H9 (cell line): ENCODE measurements around the gene FANCC. TPM values are rescaled to one million over a fixed set of nuclear protein-coding genes. Genes with fewer than 3 reads are reported as not detected.

Experiments used
- DNase-seq: peaks from one replicate; pipeline ENCODE4 v3.0.0-alpha.2; 2017
- H2AFZ ChIP-seq: one replicate; pipeline ENCODE4 v1.6.1; 2013; ENCODE audit warnings: mild to moderate bottlenecking, low read length, control low read depth, moderate library complexity
- H2AK5ac ChIP-seq: 2 replicates; pipeline ENCODE4 v1.6.1; 2013; ENCODE audit warnings: low read length, control low read depth, mixed read lengths; ENCODE audit not compliant: insufficient read length
- H2BK120ac ChIP-seq: one replicate; pipeline ENCODE4 v1.6.1; 2013; ENCODE audit warnings: low read depth, mild to moderate bottlenecking, low read length, control low read depth, inconsistent platforms; ENCODE audit not compliant: poor library complexity, severe bottlenecking
- H2BK12ac ChIP-seq: 2 replicates; pipeline ENCODE4 v1.6.1; 2013; ENCODE audit warnings: low read length, control low read depth, mixed read lengths, low read depth; ENCODE audit not compliant: insufficient read length
- H2BK15ac ChIP-seq: 2 replicates; pipeline ENCODE4 v1.6.1; 2013; ENCODE audit warnings: low read depth, low read length, control low read depth
- H2BK20ac ChIP-seq: one replicate; pipeline ENCODE4 v1.6.1; 2013; ENCODE audit warnings: low read depth, mild to moderate bottlenecking, low read length, control low read depth, inconsistent platforms; ENCODE audit not compliant: poor library complexity, severe bottlenecking
- H2BK5ac ChIP-seq: 2 replicates; pipeline ENCODE4 v1.6.1; 2013; ENCODE audit warnings: low read length, control low read depth, mixed read lengths; ENCODE audit not compliant: insufficient read length
- H3K14ac ChIP-seq: 2 replicates; pipeline ENCODE4 v1.6.1; 2013; ENCODE audit warnings: low read length, control low read depth; ENCODE audit not compliant: insufficient read depth
- H3K18ac ChIP-seq: 2 replicates; pipeline ENCODE4 v1.6.1; 2013; ENCODE audit warnings: low read depth, mild to moderate bottlenecking, mixed read lengths, low read length, control low read depth; ENCODE audit not compliant: insufficient read length
- H3K23ac ChIP-seq: 2 replicates; pipeline ENCODE4 v1.6.1; 2013; ENCODE audit warnings: low read length, control low read depth, mixed read lengths, low read depth; ENCODE audit not compliant: insufficient read length
- H3K23me2 ChIP-seq: 2 replicates; pipeline ENCODE4 v1.6.1; 2013; ENCODE audit warnings: low read depth, mild to moderate bottlenecking, mixed read lengths, low read length, control low read depth; ENCODE audit not compliant: insufficient read length, poor library complexity, severe bottlenecking
- H3K27ac ChIP-seq: 2 replicates; pipeline ENCODE4 v1.5.1; 2013; ENCODE audit warnings: low read length, control low read depth, mixed read lengths, low read depth; ENCODE audit not compliant: insufficient read length
- H3K27me3 ChIP-seq: 2 replicates; pipeline ENCODE4 v1.6.1; 2013; ENCODE audit warnings: low read length, control low read depth, inconsistent platforms; ENCODE audit not compliant: insufficient read depth
- H3K4ac ChIP-seq: 2 replicates; pipeline ENCODE4 v1.6.1; 2013; ENCODE audit warnings: low read depth, mild to moderate bottlenecking, control low read depth, inconsistent platforms, low read length, moderate library complexity
- H3K4me1 ChIP-seq: 2 replicates; pipeline ENCODE4 v1.6.1; 2013; ENCODE audit warnings: low read length, control low read depth, inconsistent platforms; ENCODE audit not compliant: insufficient read depth
- H3K4me2 ChIP-seq: 2 replicates; pipeline ENCODE4 v1.6.1; 2013; ENCODE audit warnings: low read length, control low read depth, mixed read lengths; ENCODE audit not compliant: insufficient read length, insufficient read depth
- H3K56ac ChIP-seq: 2 replicates; pipeline ENCODE4 v1.6.1; 2013; ENCODE audit warnings: low read depth, mild to moderate bottlenecking, mixed read lengths, low read length, control low read depth; ENCODE audit not compliant: insufficient read length
- H3K79me1 ChIP-seq: 2 replicates; pipeline ENCODE4 v1.6.1; 2013; ENCODE audit warnings: low read depth, mild to moderate bottlenecking, moderate library complexity, low read length, control low read depth, inconsistent platforms; ENCODE audit not compliant: insufficient read depth, poor library complexity, severe bottlenecking
- H3K79me2 ChIP-seq: 2 replicates; pipeline ENCODE4 v1.6.1; 2013; ENCODE audit warnings: low read length, control low read depth, inconsistent platforms; ENCODE audit not compliant: insufficient read depth
- H3K9ac ChIP-seq: 2 replicates; pipeline ENCODE4 v1.6.1; 2013; ENCODE audit warnings: low read length, control low read depth, mixed read lengths; ENCODE audit not compliant: insufficient read length; ENCODE audit errors: extremely low read depth
- H3K9me3 ChIP-seq: one replicate; pipeline ENCODE4 v1.6.1; 2013; ENCODE audit warnings: low read depth, low read length, inconsistent platforms; ENCODE audit not compliant: control insufficient read depth
- H3T11ph ChIP-seq: one replicate; pipeline ENCODE4 v1.6.1; 2013; ENCODE audit warnings: mild to moderate bottlenecking, low read length, control low read depth, inconsistent platforms
- H4K20me1 ChIP-seq: one replicate; pipeline ENCODE4 v1.6.1; 2013; ENCODE audit not compliant: control insufficient read depth, insufficient read length, insufficient read depth
- H4K5ac ChIP-seq: 2 replicates; pipeline ENCODE4 v1.6.1; 2013; ENCODE audit warnings: low read depth, mild to moderate bottlenecking, mixed read lengths, low read length, control low read depth; ENCODE audit not compliant: insufficient read length
- H4K8ac ChIP-seq: replicated peaks from 2 replicates; pipeline ENCODE4 v1.6.1; 2013; ENCODE audit warnings: low read length, control low read depth, mixed read lengths, low read depth; ENCODE audit not compliant: insufficient read length
- H4K91ac ChIP-seq: 2 replicates; pipeline ENCODE4 v1.6.1; 2013; ENCODE audit warnings: low read depth, mild to moderate bottlenecking, moderate library complexity, mixed read lengths, low read length, control low read depth; ENCODE audit not compliant: insufficient read length
- H3K27ac Mint-ChIP-seq, 3 experiments: 2 replicates in 2 of 3; 3 replicates in 1 of 3; pipeline ENCODE4 v1.8.0; 2020 to 2021; ENCODE audit warnings: mixed read lengths in 3 of 3, mild to moderate bottlenecking in 1 of 3, moderate library complexity in 1 of 3
- H3K27me3 Mint-ChIP-seq: 2 replicates; pipeline ENCODE4 v1.8.0; 2021; ENCODE audit warnings: low read depth, mild to moderate bottlenecking, moderate library complexity, mixed read lengths
- H3K36me3 Mint-ChIP-seq, 3 experiments: 2 replicates in 2 of 3; 3 replicates in 1 of 3; pipeline ENCODE4 v1.8.0; 2020 to 2021; ENCODE audit warnings: low read depth in 3 of 3, mixed read lengths in 3 of 3; ENCODE audit not compliant: insufficient read depth in 1 of 3
- H3K4me1 Mint-ChIP-seq, 2 experiments: 2 replicates each; pipeline ENCODE4 v1.8.0; 2020; ENCODE audit warnings: mixed read lengths in 2 of 2
- H3K4me3 Mint-ChIP-seq, 2 experiments: 2 replicates in 1 of 2; 3 replicates in 1 of 2; pipeline ENCODE4 v1.8.0; 2020 to 2021; ENCODE audit warnings: mild to moderate bottlenecking in 2 of 2, mixed read lengths in 2 of 2, moderate library complexity in 1 of 2
- H3K9me3 Mint-ChIP-seq, 2 experiments: 2 replicates in 1 of 2; 3 replicates in 1 of 2; pipeline ENCODE4 v1.8.0; 2020; ENCODE audit warnings: mild to moderate bottlenecking in 2 of 2, mixed read lengths in 2 of 2, moderate library complexity in 1 of 2
- WGBS: extraction: QIAGEN DNeasy Blood & Tissue Kit; methylation state at CpG from one replicate; pipeline ENCODE4 v1.1.7; 2013; ENCODE audit warnings: missing lambda C conversion rate, low lambda C conversion rate, mixed read lengths; ENCODE audit not compliant: insufficient read length; ENCODE audit errors: extremely low coverage; 5-methylcytosine and 5-hydroxymethylcytosine counted together
- total RNA-seq: library from RNA; stranded (reverse); gene quantifications from 2 replicates; pipeline ENCODE4 v1.2.1, GENCODE V29; 2021
- TF ChIP-seq, protein P1 (sequence below): fragments of 200-600 bp; sonication (generic); conservative IDR thresholded peaks from 3 replicates; pipeline ENCODE4 v1.8.0; 2021; ENCODE audit warnings: antibody characterized with exemption, mild to moderate bottlenecking

FANCC gene
- total RNA-seq, 1 experiment from 2014 or later, result 14.6 TPM

DNA sequence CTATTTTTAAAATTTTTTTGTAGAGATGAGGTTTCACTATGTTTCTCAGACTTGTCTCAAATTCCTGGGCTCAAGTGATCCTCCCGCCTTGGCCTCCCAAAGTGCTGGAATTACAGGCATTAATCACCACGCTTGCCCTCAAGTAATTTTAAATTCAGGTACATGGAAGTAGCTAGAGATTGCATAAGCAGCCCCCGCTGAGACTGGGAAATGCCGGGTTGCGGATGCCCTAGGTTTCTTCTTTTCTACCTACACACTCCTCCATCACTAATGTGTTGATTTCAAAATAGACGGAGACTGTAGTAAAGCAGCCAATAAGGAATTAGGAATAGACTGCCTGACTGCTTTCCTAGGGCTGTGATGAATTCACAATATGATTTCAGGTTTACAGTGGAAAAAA, 202.4 kb downstream of the FANCC start:
- Histone ChIP-seq H2AK5ac (no peak overlapping the region), H4K20me1 (no peaks in the 10 kb centered on the region), H4K5ac (no peak overlapping the region), H2AFZ (no peak overlapping the region), H3K18ac (no peak overlapping the region), H4K8ac (no peak overlapping the region), H3K9me3 (no peaks in the 10 kb centered on the region), H3K4ac (no peak overlapping the region), H3K27me3 (no peaks in the 10 kb centered on the region), H2BK15ac (no peak overlapping the region), H3K56ac (no peak overlapping the region), H3K79me1 (no peaks in the 10 kb centered on the region), H4K91ac (no peak overlapping the region), H2BK20ac (no peak overlapping the region), H3T11ph (no peak overlapping the region), H3K14ac (no peak overlapping the region), H3K27ac (no peak overlapping the region), H2BK5ac (no peak overlapping the region), H2BK120ac (no peak overlapping the region), H3K23me2 (no peaks in the 10 kb centered on the region), H3K23ac (no peak overlapping the region), H3K4me1 (no peaks in the 10 kb centered on the region), H3K9ac (no peak overlapping the region), H3K4me2 (no peak overlapping the region), H2BK12ac (no peak overlapping the region), H3K79me2 (no peaks in the 10 kb centered on the region)
- TF ChIP-seq, protein P1, sequence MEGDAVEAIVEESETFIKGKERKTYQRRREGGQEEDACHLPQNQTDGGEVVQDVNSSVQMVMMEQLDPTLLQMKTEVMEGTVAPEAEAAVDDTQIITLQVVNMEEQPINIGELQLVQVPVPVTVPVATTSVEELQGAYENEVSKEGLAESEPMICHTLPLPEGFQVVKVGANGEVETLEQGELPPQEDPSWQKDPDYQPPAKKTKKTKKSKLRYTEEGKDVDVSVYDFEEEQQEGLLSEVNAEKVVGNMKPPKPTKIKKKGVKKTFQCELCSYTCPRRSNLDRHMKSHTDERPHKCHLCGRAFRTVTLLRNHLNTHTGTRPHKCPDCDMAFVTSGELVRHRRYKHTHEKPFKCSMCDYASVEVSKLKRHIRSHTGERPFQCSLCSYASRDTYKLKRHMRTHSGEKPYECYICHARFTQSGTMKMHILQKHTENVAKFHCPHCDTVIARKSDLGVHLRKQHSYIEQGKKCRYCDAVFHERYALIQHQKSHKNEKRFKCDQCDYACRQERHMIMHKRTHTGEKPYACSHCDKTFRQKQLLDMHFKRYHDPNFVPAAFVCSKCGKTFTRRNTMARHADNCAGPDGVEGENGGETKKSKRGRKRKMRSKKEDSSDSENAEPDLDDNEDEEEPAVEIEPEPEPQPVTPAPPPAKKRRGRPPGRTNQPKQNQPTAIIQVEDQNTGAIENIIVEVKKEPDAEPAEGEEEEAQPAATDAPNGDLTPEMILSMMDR, result no peak
- Mint-ChIP-seq H3K27me3 (no peaks in the 10 kb centered on the region), H3K27ac (no peak overlapping the region; a peak in 1 of 7 replicates), H3K9me3 (no peaks in the 10 kb centered on the region), H3K4me3 (no peak overlapping the region), H3K4me1 (0 out of 4 replicates have a peak, but pooled peaks cover 0 to 4% of the 10 kb centered on the region in 2 experiments), H3K36me3 (peaks cover 0 to 2% (median 0%) of the 10 kb centered on the region in 3 experiments; a peak in 2 of 7 replicates)
- WGBS, result no CpG with 5 or more reads among the region's 6 CpGs
- DNase-seq, result no peak
